Fibroblast of villous mesenchyme (primary cell): ENCODE measurements around the gene PDZD2. TPM values are rescaled to one million over a fixed set of nuclear protein-coding genes. Genes with fewer than 3 reads are reported as not detected.

ENCODE experiments used
- DNase-seq: peaks from one replicate; pipeline ENCODE4 v3.0.0-alpha.2; 2010; ENCODE audit warnings: low read depth
- H3K4me3 ChIP-seq: 2 replicates; pipeline ENCODE4 v1.5.1; 2011; ENCODE audit warnings: low read depth, mild to moderate bottlenecking, low read length
- CTCF ChIP-seq: IDR thresholded peaks from 2 replicates; pipeline ENCODE4 v1.5.1; 2012; ENCODE audit warnings: low read depth, mild to moderate bottlenecking, low read length; ENCODE audit not compliant: insufficient read depth
- total RNA-seq: library from RNA; depleted of rRNA; stranded (reverse); fragments of >200 nt; gene quantifications from 2 replicates; pipeline ENCODE4 v1.2.3, GENCODE V29; 2012

Gene PDZD2
- total RNA-seq, 1 donor: 2.6 TPM

DNA sequence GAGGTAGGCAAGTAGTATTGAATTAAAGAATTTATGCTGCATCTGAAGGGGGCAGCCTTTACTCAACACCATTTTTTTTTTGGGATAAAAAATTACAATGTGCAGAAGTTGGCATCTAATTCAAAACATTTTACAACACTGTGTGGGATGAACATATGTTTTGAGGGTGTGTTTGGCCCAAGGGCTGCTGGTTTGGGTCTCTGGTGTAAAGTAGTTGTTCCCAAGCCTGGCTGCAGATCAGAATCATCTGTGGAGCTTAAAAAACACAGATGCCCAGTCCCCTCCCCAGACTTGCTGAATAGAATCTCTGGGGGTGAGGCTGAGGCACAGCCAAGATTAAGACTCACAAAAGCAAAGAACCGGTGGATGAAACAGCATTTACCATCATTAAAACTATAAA, 33.0 kb upstream of the PDZD2 start:
- TF ChIP-seq CTCF: no peak
- H3K4me3 ChIP-seq: no peak overlapping the region
- no peak for DNase-seq

GRCh38 chr5:31607546-31607945, 31.4 kb upstream of the PDZD2 start:
- DNase-seq: no peak
- TF ChIP-seq CTCF: no peak
- no peak overlapping the region for H3K4me3 ChIP-seq

DNA sequence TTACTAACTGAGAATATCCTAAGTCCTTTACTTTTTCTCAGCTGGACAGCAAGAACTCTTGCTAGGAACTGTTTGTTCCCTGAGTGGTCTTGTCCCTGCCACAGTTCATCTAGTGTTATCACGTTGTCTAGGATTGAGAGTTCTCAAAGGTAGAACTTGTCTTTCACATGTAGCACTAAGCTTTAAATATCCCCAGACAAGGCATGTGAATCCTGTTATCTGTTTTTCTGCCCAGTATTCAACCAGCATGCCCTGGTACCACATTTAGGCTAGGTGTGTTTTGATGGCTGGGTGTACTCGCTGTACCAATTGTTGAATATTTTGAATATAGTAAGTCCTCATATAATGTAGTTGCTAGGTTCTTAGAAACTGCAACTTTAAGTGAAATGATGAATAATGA, 27.9 kb upstream of the PDZD2 start:
- no peak for DNase-seq
- no peak overlapping the region for H3K4me3 ChIP-seq
- no peak for TF ChIP-seq CTCF

DNA sequence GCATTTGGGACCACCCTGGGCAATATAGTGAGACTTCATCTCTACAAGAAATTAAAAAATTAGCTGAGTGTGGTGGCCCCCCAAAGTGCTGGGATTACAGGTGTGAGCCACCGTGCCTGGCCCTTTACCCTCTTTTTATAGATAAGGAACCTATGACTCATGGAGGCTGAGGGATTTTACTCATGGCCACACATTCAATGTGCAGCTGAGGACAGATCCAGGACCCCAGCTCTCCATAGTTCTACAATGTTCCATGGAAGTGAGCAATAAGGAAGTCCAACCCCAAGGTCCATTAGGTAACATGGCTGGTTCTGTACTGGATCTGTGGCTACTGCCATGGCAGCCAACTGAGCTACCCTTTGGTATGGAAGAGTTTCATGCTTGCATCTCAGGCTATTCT, 25.3 kb upstream of the PDZD2 start:
- no peak for TF ChIP-seq CTCF
- H3K4me3 ChIP-seq: no peak overlapping the region
- no peak for DNase-seq

GRCh38 chr5:31614151-31615020, 24.5 kb upstream of the PDZD2 start:
- peak; percentile 4 for DNase-seq
- H3K4me3 ChIP-seq: no peak overlapping the region
- no peak for TF ChIP-seq CTCF

DNA sequence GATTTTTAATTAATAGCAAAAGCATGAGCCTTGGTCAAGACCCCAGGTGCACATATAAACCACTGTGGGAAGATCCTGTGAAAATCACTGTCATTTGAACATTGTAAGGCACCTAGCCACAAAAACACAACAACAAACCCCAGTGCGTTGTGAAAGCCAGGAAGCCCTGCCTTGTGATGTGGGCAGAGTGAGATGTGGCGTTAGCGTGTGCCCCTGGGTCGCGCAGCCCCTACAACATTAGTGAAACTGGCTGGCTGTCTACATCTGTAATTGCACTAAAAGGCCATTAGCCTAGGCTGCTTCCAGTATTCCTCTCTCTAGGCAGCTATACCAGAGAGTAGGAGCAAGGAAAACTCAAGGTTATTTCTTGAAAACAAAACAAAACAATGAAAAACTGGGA, 21.1 kb upstream of the PDZD2 start:
- DNase-seq: no peak
- H3K4me3 ChIP-seq: no peak overlapping the region
- TF ChIP-seq CTCF: no peak

DNA sequence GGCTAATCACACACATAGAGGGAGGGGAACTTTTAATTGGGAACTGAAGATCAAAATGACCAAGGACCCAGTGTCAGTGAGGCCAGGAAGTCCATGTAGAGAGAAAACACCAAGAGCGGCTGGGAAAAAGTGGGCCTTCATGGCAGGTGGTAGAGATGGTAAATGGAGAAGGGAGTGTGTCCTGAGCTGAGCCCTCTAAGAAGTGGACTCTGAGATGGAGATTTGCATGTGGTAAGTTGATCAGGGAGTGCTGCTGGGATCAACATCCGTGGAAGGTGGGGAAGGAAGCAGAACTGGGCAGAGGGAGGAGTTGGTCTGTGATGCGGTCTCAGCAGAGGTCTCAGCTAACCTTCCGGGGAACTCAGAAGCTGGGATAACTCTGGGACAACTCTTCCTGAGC, 18.9 kb upstream of the PDZD2 start:
- H3K4me3 ChIP-seq: no peak overlapping the region
- TF ChIP-seq CTCF: no peak
- DNase-seq: no peak
